Peyer's patch (tissue), 4 donors: ENCODE data around the gene DERA. TPM values are rescaled to one million over a fixed set of nuclear protein-coding genes. Genes with fewer than 3 reads are reported as not detected.
A peak's percentile ranks its signal among the peaks of the same experiment; 100 is the strongest.

Experiments
- DNase-seq, 3 donors: peaks; one replicate each; pipeline ENCODE4 v3.0.0-alpha.2; 2017 to 2019
- H3K27ac ChIP-seq, 4 donors: fragments of 200-600 bp; sonication (generic); one replicate each; pipeline ENCODE4 v1.5.1; 2016 to 2019
- H3K27me3 ChIP-seq, 2 donors: fragments of 200-600 bp; sonication (generic); one replicate each; pipeline ENCODE4 v1.5.1; 2019
- H3K36me3 ChIP-seq, 3 donors: fragments of 200-600 bp; sonication (generic); one replicate each; pipeline ENCODE4 v1.5.1; 2016 to 2019
- H3K4me1 ChIP-seq, 4 donors: fragments of 200-600 bp; sonication (generic); one replicate each; pipeline ENCODE4 v1.5.1; 2016 to 2019
- H3K4me3 ChIP-seq, 4 donors: fragments of 200-600 bp; sonication (generic); 1 replicate in 3 of 4; 2 replicates in 1 of 4; pipeline ENCODE4 v1.5.1; 2016 to 2019; ENCODE audit warnings: mild to moderate bottlenecking in 1 of 4
- H3K9me3 ChIP-seq, 4 donors: fragments of 200-600 bp; sonication (generic); one replicate each; pipeline ENCODE4 v1.5.1; 2016 to 2019; ENCODE audit warnings: mild to moderate bottlenecking in 1 of 4
- CTCF ChIP-seq, 6 experiments: fragments of 450-650 bp in 4 of 6; fragments of 200-600 bp in 2 of 6; sonication (generic) in 1 of 6; IDR thresholded peaks; one replicate each; pipeline ENCODE4 v1.5.1; 2017 to 2019; ENCODE audit warnings: antibody characterized with exemption in 6 of 6, mild to moderate bottlenecking in 3 of 6, moderate library complexity in 1 of 6
- POLR2A ChIP-seq, 2 donors: fragments of 450-650 bp; IDR thresholded peaks; one replicate each; pipeline ENCODE4 v1.5.1; 2017; ENCODE audit warnings: antibody characterized with exemption in 2 of 2, mild to moderate bottlenecking in 2 of 2, moderate library complexity in 2 of 2
- total RNA-seq, 4 donors: library from RNA; depleted of rRNA; stranded (reverse); fragments of >200 nt; gene quantifications; one replicate each; pipeline ENCODE4 v1.1.0, GENCODE V29; 2016

The DERA gene
- total RNA-seq, 4 donors from 2014 or later, result 45.4 to 111 (median 78.9) TPM

GRCh38 chr12:15882118-15882971 lies 28.8 kb upstream of the DERA start, which contains the start of gene STRAP:
STRAP (plus strand) TSS chr12:15882387; CDS start chr12:15882708, 321 bp downstream.
- peak within 1 kb of the TSS; percentile 54 to 92 (median 76) for H3K4me3 ChIP-seq
- DNase-seq, result peak; percentile 97 to 99 (median 98)
- peak within 1 kb of the TSS; percentile 86 to 98 (median 96) for H3K27ac ChIP-seq
- TF ChIP-seq CTCF (IDR thresholded peaks at IDR 0.05) (peak in 2 of 6 experiments; percentile 1 to 7), POLR2A (IDR thresholded peaks at IDR 0.05) (peak; percentile 96 to 99)
- H3K4me1 ChIP-seq, result peaks cover 0 to 19% (median 8%) of the 10 kb centered on the region in 4 donors
- no peaks in the 10 kb centered on the region for H3K9me3 ChIP-seq
- H3K27me3 ChIP-seq, result no peaks in the 10 kb centered on the region
- no peaks in the 10 kb centered on the region for H3K36me3 ChIP-seq

GRCh38 chr12:15883536-15883935 lies 27.6 kb upstream of the DERA start:
- peaks cover 0 to 25% (median 8%) of the 10 kb centered on the region in 4 donors for H3K4me1 ChIP-seq

GRCh38 chr12:15886372-15887042 lies 24.6 kb upstream of the DERA start:
- H3K27me3 ChIP-seq, result no peaks in the 10 kb centered on the region
- H3K9me3 ChIP-seq, result no peaks in the 10 kb centered on the region
- TF ChIP-seq POLR2A (IDR thresholded peaks at IDR 0.05) (no peak), CTCF (IDR thresholded peaks at IDR 0.05) (no peak)
- peaks cover 0 to 16% (median 0%) of the 10 kb centered on the region in 3 donors for H3K36me3 ChIP-seq
- no peak for DNase-seq
- H3K4me3 ChIP-seq, result no peak overlapping the region
- no peak overlapping the region for H3K27ac ChIP-seq
- H3K4me1 ChIP-seq, result peaks cover 0 to 24% (median 8%) of the 10 kb centered on the region in 4 donors

More at GRCh38 chr12:15883536-15883935, 27.6 kb upstream of the DERA start:
- TF ChIP-seq POLR2A (IDR thresholded peaks at IDR 0.05) (no peak), CTCF (IDR thresholded peaks at IDR 0.05) (no peak)
- Histone ChIP-seq H3K4me3 (peak overlapping the region in 2 of 4 donors; percentile 82 to 92), H3K27ac (peak overlapping the region in 1 of 4 donors; percentile 98), H3K36me3 (no peaks in the 10 kb centered on the region), H3K9me3 (no peaks in the 10 kb centered on the region), H3K27me3 (no peaks in the 10 kb centered on the region)
- DNase-seq, result no peak

GRCh38 chr12:15887043-15887817 lies 23.9 kb upstream of the DERA start:
- H3K4me1 ChIP-seq, result peaks cover 0 to 23% (median 8%) of the 10 kb centered on the region in 4 donors
- TF ChIP-seq CTCF (IDR thresholded peaks at IDR 0.05), result no peak
- no peak for TF ChIP-seq POLR2A (IDR thresholded peaks at IDR 0.05)
- peaks cover 0 to 20% (median 0%) of the 10 kb centered on the region in 3 donors for H3K36me3 ChIP-seq
- no peak overlapping the region for H3K27ac ChIP-seq
- no peak for DNase-seq
- H3K4me3 ChIP-seq, result no peak overlapping the region
- H3K9me3 ChIP-seq, result no peaks in the 10 kb centered on the region
- no peaks in the 10 kb centered on the region for H3K27me3 ChIP-seq

- Histone ChIP-seq H3K36me3 (peaks cover 0 to 47% (median 0%) of the 10 kb centered on the region in 3 donors), H3K27me3 (no peaks in the 10 kb centered on the region), H3K4me1 (peaks cover 0 to 11% (median 0%) of the 10 kb centered on the region in 4 donors), H3K9me3 (no peaks in the 10 kb centered on the region), H3K4me3 (no peak overlapping the region), H3K27ac (no peak overlapping the region)
- no peak for DNase-seq
- TF ChIP-seq CTCF (IDR thresholded peaks at IDR 0.05), result no peak
- TF ChIP-seq POLR2A (IDR thresholded peaks at IDR 0.05), result no peak
Measured at GRCh38 chr12:15892645-15893259, 18.4 kb upstream of the DERA start.
